ENCODE measurements around the gene CLHC1.
A peak's percentile ranks its signal among the peaks of the same experiment; 100 is the strongest.
"Not testable (repeated sequence)": the region's sequence is repeated elsewhere in the genome, so short reads cannot be mapped to it uniquely, and the experiment has no call there.

The CLHC1 gene

GRCh38 chr2:55148269-55148668 is 83.8 kb downstream of the CLHC1 start:
- H3K27me3 Mint-ChIP-seq: peaks cover 0 to 5% of the 10 kb centered on the region in 2 donors
- DNase-seq (no peak), ATAC-seq (replicated peaks) (no peak)
- no peak overlapping the region for H3K4me3 Mint-ChIP-seq
- no peaks in the 10 kb centered on the region for H3K4me1 Mint-ChIP-seq (ENCODE audit: low read depth in 2 of 2)
- no peak overlapping the region for H3K27ac Mint-ChIP-seq
- no peaks in the 10 kb centered on the region for H3K36me3 Mint-ChIP-seq (ENCODE audit: insufficient read depth)
- H3K9me3 Mint-ChIP-seq: peaks cover 0 to 2% of the 10 kb centered on the region in 2 donors

- Mint-ChIP-seq H3K4me3 (no peak overlapping the region), H3K9me3 (peaks cover 0 to 2% of the 10 kb centered on the region in 2 donors), H3K27me3 (peaks cover under 1 to 5% of the 10 kb centered on the region in 2 donors), H3K27ac (no peak overlapping the region), H3K4me1 (ENCODE audit: low read depth in 2 of 2) (no peaks in the 10 kb centered on the region), H3K36me3 (ENCODE audit: insufficient read depth) (no peaks in the 10 kb centered on the region)
- DNase-seq: no peak
- no peak for ATAC-seq (replicated peaks)
These were observed 84.6 kb downstream of the CLHC1 start for GRCh38 chr2:55147531-55147930.

- ATAC-seq (replicated peaks) (no peak), DNase-seq (no peak)
- H3K9me3 Mint-ChIP-seq: peaks cover 0 to 2% of the 10 kb centered on the region in 2 donors
- H3K27me3 Mint-ChIP-seq: peaks cover 5 to 6% of the 10 kb centered on the region in 2 donors
- no peak overlapping the region for H3K27ac Mint-ChIP-seq
- no peaks in the 10 kb centered on the region for H3K36me3 Mint-ChIP-seq (ENCODE audit: insufficient read depth)
- H3K4me1 Mint-ChIP-seq (ENCODE audit: low read depth in 2 of 2): peaks cover 0 to under 1% of the 10 kb centered on the region in 2 donors
- H3K4me3 Mint-ChIP-seq: no peak overlapping the region
These were observed 85.1 kb downstream of the CLHC1 start for GRCh38 chr2:55147041-55147440.

DNA sequence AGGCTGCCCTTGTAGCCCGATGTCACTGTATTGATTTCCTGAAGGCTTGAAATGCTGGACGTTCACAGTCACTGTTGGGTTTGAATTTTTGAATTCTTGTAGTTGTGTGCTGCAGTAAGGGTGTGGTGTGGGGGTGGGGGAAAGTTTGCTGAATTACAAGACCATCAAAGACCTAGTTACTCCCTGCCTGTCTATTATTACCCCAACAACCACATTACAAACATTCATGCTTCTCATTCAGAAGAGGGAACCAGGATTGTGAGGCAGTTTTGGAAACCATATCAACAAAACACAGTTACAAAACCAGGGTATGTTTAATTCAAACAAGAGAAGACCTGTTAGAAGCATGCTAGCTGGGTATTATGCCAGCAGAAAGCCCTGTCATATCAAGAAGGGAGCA is 85.8 kb downstream of the CLHC1 start:
- DNase-seq (no peak), ATAC-seq (replicated peaks) (no peak)
- H3K36me3 Mint-ChIP-seq (ENCODE audit: insufficient read depth): no peaks in the 10 kb centered on the region
- H3K4me3 Mint-ChIP-seq: no peak overlapping the region
- H3K27me3 Mint-ChIP-seq: peaks cover 5 to 13% of the 10 kb centered on the region in 2 donors
- peaks cover 0 to 2% of the 10 kb centered on the region in 2 donors for H3K9me3 Mint-ChIP-seq
- H3K4me1 Mint-ChIP-seq (ENCODE audit: low read depth in 2 of 2): peaks cover 0 to 2% of the 10 kb centered on the region in 2 donors
- no peak overlapping the region for H3K27ac Mint-ChIP-seq

DNA sequence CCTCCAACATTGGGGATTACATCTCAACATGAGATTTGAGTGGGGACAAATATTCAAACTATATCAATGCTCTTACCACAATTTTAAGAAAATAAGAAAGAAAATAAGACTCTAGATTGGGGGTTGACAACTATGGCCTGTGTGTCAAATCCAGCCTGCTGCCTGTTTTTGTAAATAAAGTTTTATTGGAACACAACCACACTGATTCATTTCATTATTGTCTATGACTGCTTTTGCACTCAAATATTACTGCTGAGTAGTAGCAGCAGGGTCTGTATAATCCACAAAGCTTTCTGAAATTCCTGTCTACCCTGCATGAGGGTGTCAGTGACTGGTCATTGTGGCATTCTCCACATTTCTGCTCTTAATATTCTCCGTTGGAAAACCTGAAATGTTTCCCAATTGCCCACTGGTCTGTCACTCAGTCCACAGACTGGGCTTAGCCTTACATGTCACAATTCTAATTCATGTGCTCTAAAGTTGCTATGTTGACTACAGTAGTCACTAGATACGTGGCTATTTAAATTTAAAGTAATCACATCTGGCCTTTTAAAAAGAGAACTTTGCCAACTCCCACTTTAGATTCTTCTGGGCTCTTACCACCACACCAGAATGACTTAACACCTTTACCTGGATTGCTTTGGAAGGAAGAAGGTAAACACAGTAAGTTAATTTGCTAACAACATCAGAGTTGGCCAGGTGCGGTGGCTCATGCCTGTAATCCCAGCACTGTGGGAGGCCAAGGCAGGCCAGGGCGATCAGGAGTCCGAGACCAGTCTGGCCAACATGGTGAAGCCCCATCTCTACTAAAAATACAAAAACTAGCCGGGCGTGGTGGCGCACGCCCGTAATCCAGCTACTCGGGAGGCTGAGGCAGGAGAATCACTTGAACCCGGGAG is 86.9 kb downstream of the CLHC1 start:
- H3K27me3 Mint-ChIP-seq: peaks cover 5 to 20% of the 10 kb centered on the region in 2 donors
- DNase-seq (no peak), ATAC-seq (replicated peaks) (no peak)
- no peak overlapping the region for H3K27ac Mint-ChIP-seq
- peaks cover 0 to 2% of the 10 kb centered on the region in 2 donors for H3K4me1 Mint-ChIP-seq (ENCODE audit: low read depth in 2 of 2)
- peaks cover 0 to 2% of the 10 kb centered on the region in 2 donors for H3K9me3 Mint-ChIP-seq
- no peak overlapping the region for H3K4me3 Mint-ChIP-seq
- no peaks in the 10 kb centered on the region for H3K36me3 Mint-ChIP-seq (ENCODE audit: insufficient read depth)

DNA sequence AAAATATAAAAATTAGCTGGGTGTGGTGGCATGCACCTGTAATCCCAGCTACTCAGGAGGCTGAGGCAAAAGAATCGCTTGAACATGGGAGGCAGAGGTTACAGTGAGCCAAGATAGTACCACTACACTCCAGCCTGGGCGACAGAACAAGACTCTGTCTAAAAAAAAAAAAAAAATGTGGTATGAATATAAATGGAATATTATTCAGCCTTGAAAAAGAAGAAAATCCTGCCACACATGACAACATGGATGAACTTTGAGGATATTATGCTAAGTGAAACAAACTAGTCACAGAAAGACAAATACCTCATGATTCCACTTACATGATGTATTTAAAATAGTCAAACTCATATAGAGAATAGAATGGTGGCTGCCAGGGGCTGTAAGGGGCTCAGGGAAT is 88.4 kb downstream of the CLHC1 start:
- DNase-seq; ATAC-seq (replicated peaks); H3K4me3 Mint-ChIP-seq; H3K9me3 Mint-ChIP-seq; H3K4me1 Mint-ChIP-seq (ENCODE audit: low read depth in 2 of 2); H3K36me3 Mint-ChIP-seq (ENCODE audit: insufficient read depth); H3K27ac Mint-ChIP-seq: not testable (repeated sequence)
- peaks cover 5 to 20% of the 10 kb centered on the region in 2 donors for H3K27me3 Mint-ChIP-seq

DNA sequence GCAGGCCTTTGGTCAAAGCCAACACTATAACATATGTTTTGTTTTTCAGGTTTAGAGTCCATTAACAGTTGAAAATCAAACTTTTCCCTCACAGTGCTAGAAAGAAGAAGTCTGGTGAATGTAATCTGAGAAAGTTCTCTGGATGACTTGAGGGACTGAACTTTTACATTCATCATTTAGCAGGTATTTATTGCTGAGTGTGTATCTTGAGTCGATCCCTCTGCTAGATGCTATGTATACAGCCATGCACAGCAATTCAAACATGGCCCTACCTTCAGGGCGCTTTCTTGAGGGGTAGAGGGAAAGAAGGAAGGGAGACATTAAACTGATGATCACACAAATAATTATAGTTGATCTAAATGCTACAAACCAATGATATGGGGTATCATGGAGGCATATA is 89.6 kb downstream of the CLHC1 start:
- no peak for DNase-seq

GRCh38 chr2:55141572-55142413 is 90.3 kb downstream of the CLHC1 start:
- H3K36me3 Mint-ChIP-seq (ENCODE audit: insufficient read depth): no peaks in the 10 kb centered on the region

More for the DNA sequence above, 89.6 kb downstream of the CLHC1 start:
- peaks cover 0 to 2% of the 10 kb centered on the region in 2 donors for H3K4me1 Mint-ChIP-seq (ENCODE audit: low read depth in 2 of 2)
- H3K27ac Mint-ChIP-seq: peak overlapping the region in 1 of 2 donors; percentile 13
- H3K9me3 Mint-ChIP-seq: peaks cover 0 to 2% of the 10 kb centered on the region in 2 donors
- peaks cover 5 to 25% of the 10 kb centered on the region in 2 donors for H3K27me3 Mint-ChIP-seq
- H3K36me3 Mint-ChIP-seq (ENCODE audit: insufficient read depth): no peaks in the 10 kb centered on the region
- H3K4me3 Mint-ChIP-seq: no peak overlapping the region
- ATAC-seq (replicated peaks): no peak

DNA sequence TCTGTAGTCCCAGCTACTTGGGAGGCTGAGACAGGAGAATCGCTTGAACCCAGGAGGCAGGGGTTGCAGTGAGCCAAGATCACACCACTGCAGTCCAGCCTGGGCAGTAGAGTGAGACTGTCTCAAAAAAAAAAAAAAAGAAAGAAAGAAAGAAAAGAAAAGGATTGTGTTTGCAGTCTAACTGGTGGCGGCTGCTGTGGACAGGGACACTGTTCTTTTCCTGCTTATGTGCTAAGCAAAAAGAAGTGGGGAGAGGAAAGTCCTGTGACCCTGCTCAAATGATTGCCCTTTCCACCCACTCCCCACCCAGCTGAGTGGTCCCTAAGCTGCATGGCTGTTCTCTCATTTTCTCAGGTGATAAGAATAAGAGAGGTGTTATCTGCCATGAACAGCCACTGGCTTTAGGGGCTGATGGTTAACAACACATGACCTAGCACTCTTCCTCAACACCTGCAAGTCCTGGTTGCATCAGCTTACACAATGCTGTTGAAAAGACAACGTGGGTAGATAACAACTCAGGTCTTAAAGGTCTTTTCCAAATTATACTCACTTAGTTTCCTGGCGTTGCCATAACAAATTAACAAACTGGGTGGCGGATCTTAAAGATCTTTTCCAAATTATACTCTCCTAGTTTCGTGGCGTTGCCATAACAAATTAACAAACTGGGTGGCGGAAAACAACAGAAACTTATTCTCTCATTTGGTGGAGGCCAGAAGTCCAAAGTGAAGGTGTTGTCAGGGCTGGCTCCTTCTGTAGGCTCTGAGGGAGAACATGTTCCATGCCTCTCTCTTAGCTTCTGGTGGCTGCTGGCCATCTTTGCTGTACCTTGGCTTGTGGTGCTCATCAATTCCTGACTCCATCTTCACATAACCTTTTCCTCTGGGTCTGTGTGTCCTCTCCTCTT is 91.5 kb downstream of the CLHC1 start:
- H3K9me3 Mint-ChIP-seq: peaks cover 0 to 2% of the 10 kb centered on the region in 2 donors
- ATAC-seq (replicated peaks) (no peak), DNase-seq (no peak)
- H3K36me3 Mint-ChIP-seq (ENCODE audit: insufficient read depth): no peaks in the 10 kb centered on the region
- no peak overlapping the region for H3K27ac Mint-ChIP-seq
- H3K4me1 Mint-ChIP-seq (ENCODE audit: low read depth in 2 of 2): peaks cover 0 to 2% of the 10 kb centered on the region in 2 donors
- H3K27me3 Mint-ChIP-seq: peaks cover 5 to 29% of the 10 kb centered on the region in 2 donors
- no peak overlapping the region for H3K4me3 Mint-ChIP-seq

More at GRCh38 chr2:55141572-55142413, 90.3 kb downstream of the CLHC1 start:
- H3K9me3 Mint-ChIP-seq: peaks cover 0 to 2% of the 10 kb centered on the region in 2 donors
- H3K4me1 Mint-ChIP-seq (ENCODE audit: low read depth in 2 of 2): peaks cover 0 to 2% of the 10 kb centered on the region in 2 donors
- no peak for ATAC-seq (replicated peaks)
- H3K27me3 Mint-ChIP-seq: peaks cover 5 to 29% of the 10 kb centered on the region in 2 donors
- no peak overlapping the region for H3K4me3 Mint-ChIP-seq
- peak overlapping the region in 1 of 2 donors; percentile 13 for H3K27ac Mint-ChIP-seq
- DNase-seq: no peak

DNA sequence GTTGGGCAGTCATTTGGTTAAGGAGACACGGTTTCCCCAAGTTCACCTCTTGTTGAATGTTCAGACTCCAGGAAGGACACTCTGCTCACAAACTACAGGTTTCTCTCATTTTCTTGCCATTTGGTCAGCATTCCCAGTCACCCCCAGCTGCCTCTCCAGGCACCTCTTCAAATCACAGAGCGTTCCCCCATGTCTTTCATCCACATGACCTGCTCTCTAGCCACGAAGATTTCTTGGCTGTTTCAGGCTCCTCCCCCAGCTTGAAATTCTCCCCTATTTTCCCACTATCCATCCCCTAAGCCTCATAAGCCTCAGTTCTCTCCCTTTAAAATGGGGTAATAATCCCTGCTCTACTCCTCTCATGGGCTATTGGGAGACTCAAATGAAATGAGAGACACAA is 92.8 kb downstream of the CLHC1 start:
- Mint-ChIP-seq H3K36me3 (ENCODE audit: insufficient read depth) (peaks cover under 1% of the 10 kb centered on the region), H3K4me1 (ENCODE audit: low read depth in 2 of 2) (peaks cover 6 to 7% of the 10 kb centered on the region in 2 donors), H3K27me3 (peaks cover 5 to 29% of the 10 kb centered on the region in 2 donors), H3K27ac (no peak overlapping the region), H3K4me3 (no peak overlapping the region), H3K9me3 (peaks cover 0 to 2% of the 10 kb centered on the region in 2 donors)
- ATAC-seq (replicated peaks) (no peak), DNase-seq (no peak)

- peaks cover 10% of the 10 kb centered on the region in 2 donors for H3K4me1 Mint-ChIP-seq (ENCODE audit: low read depth in 2 of 2)
- ATAC-seq (replicated peaks): no peak
These were observed 93.2 kb downstream of the CLHC1 start for GRCh38 chr2:55138882-55139229.

DNA sequence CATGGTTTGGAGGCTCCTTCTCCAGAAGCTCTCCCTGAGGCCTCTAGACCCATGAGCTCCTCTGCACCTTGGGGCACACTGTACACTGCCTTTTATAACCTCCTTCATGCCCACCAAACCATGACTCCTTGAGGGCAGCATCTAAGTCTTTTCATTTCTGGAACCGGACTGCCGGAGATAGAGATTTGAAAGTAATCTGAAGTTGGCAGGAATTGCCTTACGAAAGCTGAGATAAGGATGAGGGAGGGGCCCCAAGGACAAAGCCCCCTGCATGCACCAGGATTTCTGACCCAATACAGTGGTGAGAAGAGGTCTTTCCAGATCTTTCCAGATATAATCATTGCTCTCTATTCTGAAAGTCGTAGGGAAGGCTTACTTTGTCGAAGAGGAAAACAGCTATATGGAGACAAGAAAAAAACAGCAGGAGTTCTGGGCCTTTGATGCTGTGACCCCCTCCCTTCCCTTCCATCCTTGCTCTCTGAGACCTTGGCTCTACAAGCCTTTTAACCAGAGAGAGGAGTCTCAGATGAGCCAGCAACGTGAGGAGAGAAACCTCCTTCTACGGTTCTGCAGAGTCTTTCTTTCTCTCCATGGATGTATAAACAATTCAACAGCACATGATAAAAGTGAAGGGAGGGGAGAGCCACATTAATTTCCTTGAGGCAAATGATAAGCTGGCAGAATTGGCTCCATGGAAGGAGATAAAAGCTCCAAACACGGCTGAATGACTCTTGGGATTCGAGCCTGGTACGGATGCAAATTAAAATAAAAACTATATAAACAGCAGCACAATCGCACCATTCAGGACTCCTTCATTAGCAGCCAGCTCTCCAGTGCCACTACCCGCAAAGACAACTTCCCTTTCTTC is 93.8 kb downstream of the CLHC1 start:
- no peaks in the 10 kb centered on the region for H3K9me3 Mint-ChIP-seq
- no peak for DNase-seq
- H3K4me3 Mint-ChIP-seq: no peak overlapping the region
- H3K4me1 Mint-ChIP-seq (ENCODE audit: low read depth in 2 of 2): peaks cover 15% of the 10 kb centered on the region in 2 donors
- no peak overlapping the region for H3K27ac Mint-ChIP-seq
- no peak for ATAC-seq (replicated peaks)
- peaks cover 9% of the 10 kb centered on the region for H3K36me3 Mint-ChIP-seq (ENCODE audit: insufficient read depth)
- H3K27me3 Mint-ChIP-seq: peaks cover 0 to 29% of the 10 kb centered on the region in 2 donors

More at GRCh38 chr2:55138882-55139229, 93.2 kb downstream of the CLHC1 start:
- no peak overlapping the region for H3K27ac Mint-ChIP-seq
- H3K36me3 Mint-ChIP-seq (ENCODE audit: insufficient read depth): peaks cover 4% of the 10 kb centered on the region
- H3K4me3 Mint-ChIP-seq: no peak overlapping the region
- H3K27me3 Mint-ChIP-seq: peaks cover 2 to 29% of the 10 kb centered on the region in 2 donors
- no peak for DNase-seq
- peaks cover 0 to 1% of the 10 kb centered on the region in 2 donors for H3K9me3 Mint-ChIP-seq

Data from effector memory CD8-positive, alpha-beta T cell (primary cell).